Measurements from ENCODE around the gene ACSL3.

GRCh38 chr2:222866358-222866960, 5.6 kb downstream of the ACSL3 start:
- TF ChIP-seq POLR2AphosphoS5 (IDR thresholded peaks at IDR 0.05) (no peak), CTCF (IDR thresholded peaks at IDR 0.05) (no peak)
